Heart left ventricle (tissue), 16 donors: ENCODE measurements around the gene CPNE2. TPM values are rescaled to one million over a fixed set of nuclear protein-coding genes. Genes with fewer than 3 reads are reported as not detected.
A peak's percentile ranks its signal among the peaks of the same experiment; 100 is the strongest.

Experiments
- ATAC-seq, 4 donors: fragments of 200-7000 bp; cut with Tn5 transposase; one replicate each; pipeline ENCODE4 v1.9.1; 2020 to 2022; ENCODE audit warnings: moderate library complexity in 4 of 4, mild to moderate bottlenecking in 3 of 4, moderate number of reproducible peaks in 1 of 4
- DNase-seq, 5 donors: peaks; one replicate each; pipeline ENCODE4 v3.0.0-alpha.2; 2020
- H3K27ac ChIP-seq, 12 donors: fragments of 200-600 bp; sonication (generic) in 4 of 12; one replicate each; pipeline versions ENCODE4 v1.5.0 to v1.8.0; 2016 to 2022; ENCODE audit warnings: mild to moderate bottlenecking in 2 of 12
- H3K27me3 ChIP-seq, 9 donors: fragments of 200-600 bp; sonication (generic) in 2 of 9; one replicate each; pipeline versions ENCODE4 v1.5.1 to v1.8.0; 2016 to 2022; ENCODE audit warnings: mild to moderate bottlenecking in 3 of 9
- H3K36me3 ChIP-seq, 9 donors: fragments of 200-600 bp; sonication (generic) in 2 of 9; one replicate each; pipeline versions ENCODE4 v1.5.0 to v1.8.0; 2018 to 2022; ENCODE audit warnings: mild to moderate bottlenecking in 2 of 9
- H3K4me1 ChIP-seq, 12 donors: fragments of 200-600 bp; sonication (generic) in 4 of 12; one replicate each; pipeline versions ENCODE4 v1.5.0 to v1.8.0; 2016 to 2022; ENCODE audit warnings: mild to moderate bottlenecking in 3 of 12
- H3K4me3 ChIP-seq, 12 donors: fragments of 200-600 bp; sonication (generic) in 4 of 12; one replicate each; pipeline versions ENCODE4 v1.5.0 to v1.8.0; 2017 to 2022; ENCODE audit warnings: mild to moderate bottlenecking in 9 of 12, moderate library complexity in 4 of 12
- H3K9me3 ChIP-seq, 12 donors: fragments of 200-600 bp; sonication (generic) in 4 of 12; one replicate each; pipeline versions ENCODE4 v1.5.0 to v1.8.0; 2016 to 2022; ENCODE audit warnings: mild to moderate bottlenecking in 1 of 12
- POLR2A ChIP-seq, 2 donors: fragments of 450-650 bp; IDR thresholded peaks; one replicate each; pipeline ENCODE4 v1.6.1; 2017; ENCODE audit warnings: antibody characterized with exemption in 2 of 2, mild to moderate bottlenecking in 2 of 2, moderate library complexity in 2 of 2
- WGBS, 4 donors: extraction: QIAGEN DNeasy Blood & Tissue Kit in 2 of 4; methylation state at CpG; one replicate each; pipeline versions ENCODE4 v1.1.5 to v1.1.7; 2013 to 2018; 5-methylcytosine and 5-hydroxymethylcytosine counted together
- intact Hi-C, 10 donors: fragments of 100-400 bp; cut with DNase I; formaldehyde crosslinking; loops; one replicate each; pipeline versions ENCODE4 v1.11.1 to v1.14.2; 2022
- polyA plus RNA-seq, 2 donors: library from polyadenylated mRNA; stranded (reverse); fragments of 200-250 nt; gene quantifications; one replicate each; pipeline ENCODE4 v1.2.3, GENCODE V29; 2013
- total RNA-seq, 9 donors: library from RNA; depleted of rRNA in 2 of 9; stranded (reverse); fragments of >200 nt in 2 of 9; fragmentation: NEBNext Ultra II Directional in 3 of 9; extraction: Animal tissue kit (Norgen Biotek cat#: 25700) in 3 of 9; gene quantifications; one replicate each; pipeline versions ENCODE4 v1.1.0 to v1.2.4, GENCODE V29; 2016 to 2023
- TF ChIP-seq, protein P1 (sequence below), 12 donors: fragments of 200-600 bp; sonication (generic) in 4 of 12; IDR thresholded peaks; one replicate each; pipeline versions ENCODE4 v1.5.0 to v1.8.0; 2018 to 2022; ENCODE audit warnings: antibody characterized with exemption in 12 of 12, mild to moderate bottlenecking in 5 of 12
- donor health status: ischemic (EF 13 %, LVEDD 7.1; RV severe dilation, severe dysfunction).
- donor health status: healthy with polysubstance abuse.
- donor health status: DM: no; HTN: yes; CAD: no.
- donor health status: DM: no; HTN: no; CAD: no.
- donor health status: ischemic (EF 25% LVEDD 6.9; RV normal size, moderate dysfunction).
- donor health status: ischemic (EF 25% LVEDD 5.7; RV mildly dilated, moderate dysfunction).
- donor health status: healthy.
- donor health status: DM: yes; HTN: yes; CAD: no.
- donor health status: ischemic (EF 35%, LVEDD 5.7; RV mildly dilated, moderate dysfunction).
- donor health status: nonischemic (EF 11% LVEDD 7.7; RV severe dilation, severe dysfunction).
- donor health status: DM: yes; HTN: yes; CAD: no.
- donor health status: PGD.
- donor health status: ischemic (EF 29% LVEDD 5.4; RV normal size, mild dysfunction).
- donor health status: nonischemic (EF 23%, LVEDD 6.1; RV moderate dilation, normal function).

CPNE2 gene
- total and polyA plus RNA-seq, 11 donors = 7.2 to 23.6 (median 14.0) TPM

GRCh38 chr16:57166951-57167350, 74.6 kb downstream of the CPNE2 start:
- Histone ChIP-seq H3K9me3 (no peaks in the 10 kb centered on the region), H3K36me3 (peaks cover 0 to 91% (median 82%) of the 10 kb centered on the region in 9 donors), H3K4me1 (peaks cover 0 to 23% (median 12%) of the 10 kb centered on the region in 12 donors), H3K27ac (peak overlapping the region in 5 of 12 donors; percentile 19 to 82 (median 35)), H3K27me3 (no peaks in the 10 kb centered on the region), H3K4me3 (no peak overlapping the region)
- 44 to 51% (median 47%) methylated on average over 7 of the region's 7 CpGs for WGBS, 4 donors
- TF ChIP-seq, protein P1, sequence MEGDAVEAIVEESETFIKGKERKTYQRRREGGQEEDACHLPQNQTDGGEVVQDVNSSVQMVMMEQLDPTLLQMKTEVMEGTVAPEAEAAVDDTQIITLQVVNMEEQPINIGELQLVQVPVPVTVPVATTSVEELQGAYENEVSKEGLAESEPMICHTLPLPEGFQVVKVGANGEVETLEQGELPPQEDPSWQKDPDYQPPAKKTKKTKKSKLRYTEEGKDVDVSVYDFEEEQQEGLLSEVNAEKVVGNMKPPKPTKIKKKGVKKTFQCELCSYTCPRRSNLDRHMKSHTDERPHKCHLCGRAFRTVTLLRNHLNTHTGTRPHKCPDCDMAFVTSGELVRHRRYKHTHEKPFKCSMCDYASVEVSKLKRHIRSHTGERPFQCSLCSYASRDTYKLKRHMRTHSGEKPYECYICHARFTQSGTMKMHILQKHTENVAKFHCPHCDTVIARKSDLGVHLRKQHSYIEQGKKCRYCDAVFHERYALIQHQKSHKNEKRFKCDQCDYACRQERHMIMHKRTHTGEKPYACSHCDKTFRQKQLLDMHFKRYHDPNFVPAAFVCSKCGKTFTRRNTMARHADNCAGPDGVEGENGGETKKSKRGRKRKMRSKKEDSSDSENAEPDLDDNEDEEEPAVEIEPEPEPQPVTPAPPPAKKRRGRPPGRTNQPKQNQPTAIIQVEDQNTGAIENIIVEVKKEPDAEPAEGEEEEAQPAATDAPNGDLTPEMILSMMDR (IDR thresholded peaks at IDR 0.05) = no peak
- TF ChIP-seq POLR2A (IDR thresholded peaks at IDR 0.05) = no peak
- DNase-seq (peak in 2 of 5 donors; percentile 53), ATAC-seq (peak; percentile 57 to 91 (median 88))
- intact Hi-C loops = loop anchor here in 9 of 10 donors (2.0 to 10.0 kb wide), 6 partner anchors 82 to 310 kb away; partner anchors contain the start of genes SLC12A3 (in 4 of the 9) and CETP (in 2 of the 9)

- TF ChIP-seq POLR2A (IDR thresholded peaks at IDR 0.05) = no peak
- TF ChIP-seq, protein P1 (IDR thresholded peaks at IDR 0.05) = no peak
- ATAC-seq (no peak), DNase-seq (no peak)
- H3K4me1 ChIP-seq = peaks cover 0 to 23% (median 12%) of the 10 kb centered on the region in 12 donors
- WGBS, 4 donors = 57 to 67% (median 65%) methylated on average over 3 of the region's 3 CpGs
- H3K36me3 ChIP-seq = peaks cover 0 to 91% (median 82%) of the 10 kb centered on the region in 9 donors
- no peak overlapping the region for H3K4me3 ChIP-seq
- H3K27me3 ChIP-seq = no peaks in the 10 kb centered on the region
- no peaks in the 10 kb centered on the region for H3K9me3 ChIP-seq
- intact Hi-C loops = loop anchor here in 9 of 10 donors (2.0 to 10.0 kb wide), 6 partner anchors 83 to 310 kb away; partner anchors contain the start of genes SLC12A3 (in 4 of the 9) and CETP (in 2 of the 9)
- H3K27ac ChIP-seq = peak overlapping the region in 5 of 12 donors; percentile 19 to 82 (median 35)
Observed at GRCh38 chr16:57167538-57167937, 75.2 kb downstream of the CPNE2 start.

DNA sequence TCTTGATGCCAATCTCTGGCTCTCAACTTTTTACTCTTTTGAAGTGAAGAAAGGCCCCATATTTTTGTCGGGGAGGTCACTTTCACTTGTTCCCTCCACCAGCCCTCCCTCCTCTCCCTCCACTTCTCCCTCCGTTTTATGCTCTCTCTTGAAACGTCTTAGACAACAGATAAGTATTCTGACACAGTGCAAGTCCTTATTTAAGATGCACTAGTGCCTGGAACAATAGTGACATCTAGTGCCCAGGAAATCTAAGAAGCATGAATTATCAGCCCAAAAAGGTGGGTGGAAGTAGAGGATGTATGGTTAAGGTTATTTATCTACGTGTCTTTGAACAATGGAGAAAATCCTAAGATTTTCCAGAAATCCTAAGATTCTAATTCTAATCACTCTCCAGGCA, 75.6 kb downstream of the CPNE2 start:
- 8 to 17% (median 10%) methylated on average over 4 of the region's 4 CpGs for WGBS, 4 donors
- ATAC-seq = peak; percentile 61 to 84 (median 80)
- H3K36me3 ChIP-seq = peaks cover 0 to 91% (median 82%) of the 10 kb centered on the region in 9 donors
- TF ChIP-seq, protein P1 (IDR thresholded peaks at IDR 0.05) = peak; percentile 41 to 76 (median 64)
- TF ChIP-seq POLR2A (IDR thresholded peaks at IDR 0.05) = no peak
- DNase-seq = no peak
- H3K27ac ChIP-seq = peak overlapping the region in 1 of 12 donors; percentile 82
- no peaks in the 10 kb centered on the region for H3K27me3 ChIP-seq
- no peaks in the 10 kb centered on the region for H3K9me3 ChIP-seq
- H3K4me3 ChIP-seq = no peak overlapping the region
- intact Hi-C loops = loop anchor here (1.0 to 10.0 kb wide), 7 partner anchors 83 to 311 kb away; partner anchors contain the start of genes SLC12A3 (in 4 of the 10) and CETP (in 2 of the 10)
- peaks cover 0 to 23% (median 12%) of the 10 kb centered on the region in 12 donors for H3K4me1 ChIP-seq

GRCh38 chr16:57169327-57169726, 76.9 kb downstream of the CPNE2 start:
- Histone ChIP-seq H3K4me1 (peaks cover 0 to 23% (median 12%) of the 10 kb centered on the region in 12 donors), H3K27me3 (no peaks in the 10 kb centered on the region), H3K36me3 (peaks cover 0 to 86% (median 78%) of the 10 kb centered on the region in 9 donors), H3K9me3 (no peaks in the 10 kb centered on the region), H3K4me3 (no peak overlapping the region), H3K27ac (no peak overlapping the region)
- DNase-seq (no peak), ATAC-seq (no peak)
- TF ChIP-seq, protein P1 (IDR thresholded peaks at IDR 0.05) = no peak
- no peak for TF ChIP-seq POLR2A (IDR thresholded peaks at IDR 0.05)
- intact Hi-C loops = loop anchor here in 7 of 10 donors (2.0 to 10.0 kb wide), 6 partner anchors 85 to 312 kb away; partner anchors contain the start of genes SLC12A3 (in 4 of the 7) and CETP (in 2 of the 7)
